Measurements from ENCODE around the gene VAMP1.

DNA sequence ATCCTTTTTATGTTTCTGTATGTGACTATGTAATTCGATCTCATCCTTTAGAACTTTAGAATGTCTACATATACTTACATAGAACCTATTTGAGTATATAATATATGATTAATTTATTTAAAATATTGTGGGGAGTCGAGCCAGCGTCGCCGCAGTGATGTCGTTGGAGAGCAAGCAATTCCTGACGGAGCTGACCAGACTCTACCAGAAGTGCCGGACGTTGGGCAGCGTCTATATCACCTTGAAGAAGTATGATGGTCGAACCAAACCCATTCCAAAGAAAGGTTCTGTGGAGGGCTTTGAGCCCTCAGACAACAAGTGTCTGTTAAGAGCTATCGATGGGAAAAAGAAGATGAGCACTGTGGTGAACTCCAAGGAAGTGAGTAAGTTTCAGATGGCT lies 32.1 kb downstream of the VAMP1 start:
- TF ChIP-seq, protein P1, sequence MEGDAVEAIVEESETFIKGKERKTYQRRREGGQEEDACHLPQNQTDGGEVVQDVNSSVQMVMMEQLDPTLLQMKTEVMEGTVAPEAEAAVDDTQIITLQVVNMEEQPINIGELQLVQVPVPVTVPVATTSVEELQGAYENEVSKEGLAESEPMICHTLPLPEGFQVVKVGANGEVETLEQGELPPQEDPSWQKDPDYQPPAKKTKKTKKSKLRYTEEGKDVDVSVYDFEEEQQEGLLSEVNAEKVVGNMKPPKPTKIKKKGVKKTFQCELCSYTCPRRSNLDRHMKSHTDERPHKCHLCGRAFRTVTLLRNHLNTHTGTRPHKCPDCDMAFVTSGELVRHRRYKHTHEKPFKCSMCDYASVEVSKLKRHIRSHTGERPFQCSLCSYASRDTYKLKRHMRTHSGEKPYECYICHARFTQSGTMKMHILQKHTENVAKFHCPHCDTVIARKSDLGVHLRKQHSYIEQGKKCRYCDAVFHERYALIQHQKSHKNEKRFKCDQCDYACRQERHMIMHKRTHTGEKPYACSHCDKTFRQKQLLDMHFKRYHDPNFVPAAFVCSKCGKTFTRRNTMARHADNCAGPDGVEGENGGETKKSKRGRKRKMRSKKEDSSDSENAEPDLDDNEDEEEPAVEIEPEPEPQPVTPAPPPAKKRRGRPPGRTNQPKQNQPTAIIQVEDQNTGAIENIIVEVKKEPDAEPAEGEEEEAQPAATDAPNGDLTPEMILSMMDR (conservative IDR thresholded peaks at IDR 0.05; ENCODE audit: low read depth, low read length) = no peak
- TF ChIP-seq POLR2A (IDR thresholded peaks at IDR 0.05; ENCODE audit: low read depth, low read length) (no peak), USF2 (IDR thresholded peaks at IDR 0.05; ENCODE audit: low read depth, low read length) (no peak), RCOR1 (IDR thresholded peaks at IDR 0.05; ENCODE audit: insufficient replicate concordance, low read length) (no peak), SMC3 (IDR thresholded peaks at IDR 0.05; ENCODE audit: low read depth, low read length) (no peak)
